ENCODE results near the gene TSPAN32.
A peak's percentile ranks its signal among the peaks of the same experiment; 100 is the strongest.

TSPAN32 gene

GRCh38 chr11:2262301-2263070 lies 39.3 kb upstream of the TSPAN32 start:
- Histone ChIP-seq H3K27ac (ENCODE audit: low read length) (no peak overlapping the region), H3K36me3 (ENCODE audit: control insufficient read depth in 1 of 2, insufficient read depth in 2 of 2, low read length in 2 of 2) (no peaks in the 10 kb centered on the region), H3K27me3 (ENCODE audit: low read depth, low read length) (no peaks in the 10 kb centered on the region), H3K9me3 (ENCODE audit: control insufficient read depth in 1 of 2, low read length in 2 of 2) (no peaks in the 10 kb centered on the region), H3K4me3 (ENCODE audit: low read depth in 1 of 2, low read length in 2 of 2) (no peak overlapping the region), H3K4me1 (ENCODE audit: control insufficient read depth in 1 of 2, insufficient read depth in 2 of 2, low read length in 2 of 2) (no peaks in the 10 kb centered on the region)

GRCh38 chr11:2263071-2263565 lies 38.7 kb upstream of the TSPAN32 start:
- Histone ChIP-seq H3K9me3 (ENCODE audit: control insufficient read depth in 1 of 2, low read length in 2 of 2) (no peaks in the 10 kb centered on the region), H3K36me3 (ENCODE audit: control insufficient read depth in 1 of 2, insufficient read depth in 2 of 2, low read length in 2 of 2) (no peaks in the 10 kb centered on the region), H3K4me3 (ENCODE audit: low read depth in 1 of 2, low read length in 2 of 2) (no peak overlapping the region), H3K27ac (ENCODE audit: low read length) (no peak overlapping the region), H3K27me3 (ENCODE audit: low read depth, low read length) (peaks cover 2% of the 10 kb centered on the region), H3K4me1 (ENCODE audit: control insufficient read depth in 1 of 2, insufficient read depth in 2 of 2, low read length in 2 of 2) (no peaks in the 10 kb centered on the region)

GRCh38 chr11:2263724-2264360 lies 38.0 kb upstream of the TSPAN32 start:
- Histone ChIP-seq H3K27me3 (ENCODE audit: low read depth, low read length) (peaks cover 3% of the 10 kb centered on the region), H3K4me1 (ENCODE audit: control insufficient read depth in 1 of 2, insufficient read depth in 2 of 2, low read length in 2 of 2) (peaks cover 0 to 5% of the 10 kb centered on the region in 2 donors), H3K36me3 (ENCODE audit: control insufficient read depth in 1 of 2, insufficient read depth in 2 of 2, low read length in 2 of 2) (no peaks in the 10 kb centered on the region), H3K9me3 (ENCODE audit: control insufficient read depth in 1 of 2, low read length in 2 of 2) (no peaks in the 10 kb centered on the region), H3K4me3 (ENCODE audit: low read depth in 1 of 2, low read length in 2 of 2) (no peak overlapping the region), H3K27ac (ENCODE audit: low read length) (no peak overlapping the region)

- Histone ChIP-seq H3K36me3 (ENCODE audit: control insufficient read depth in 1 of 2, insufficient read depth in 2 of 2, low read length in 2 of 2) (no peaks in the 10 kb centered on the region), H3K27ac (ENCODE audit: low read length) (no peak overlapping the region), H3K4me3 (ENCODE audit: low read depth in 1 of 2, low read length in 2 of 2) (no peak overlapping the region), H3K4me1 (ENCODE audit: control insufficient read depth in 1 of 2, insufficient read depth in 2 of 2, low read length in 2 of 2) (peaks cover 0 to 10% of the 10 kb centered on the region in 2 donors), H3K27me3 (ENCODE audit: low read depth, low read length) (peaks cover 3% of the 10 kb centered on the region), H3K9me3 (ENCODE audit: control insufficient read depth in 1 of 2, low read length in 2 of 2) (no peaks in the 10 kb centered on the region)
Measured at GRCh38 chr11:2264366-2265053, 37.3 kb upstream of the TSPAN32 start.

GRCh38 chr11:2265396-2265795 lies 36.4 kb upstream of the TSPAN32 start:
- no peaks in the 10 kb centered on the region for H3K9me3 ChIP-seq (ENCODE audit: control insufficient read depth in 1 of 2, low read length in 2 of 2)
- H3K4me1 ChIP-seq (ENCODE audit: control insufficient read depth in 1 of 2, insufficient read depth in 2 of 2, low read length in 2 of 2) = peaks cover 0 to 17% of the 10 kb centered on the region in 2 donors
- H3K27ac ChIP-seq (ENCODE audit: low read length) = no peak overlapping the region
- peaks cover 3% of the 10 kb centered on the region for H3K27me3 ChIP-seq (ENCODE audit: low read depth, low read length)
- no peaks in the 10 kb centered on the region for H3K36me3 ChIP-seq (ENCODE audit: control insufficient read depth in 1 of 2, insufficient read depth in 2 of 2, low read length in 2 of 2)
- no peak overlapping the region for H3K4me3 ChIP-seq (ENCODE audit: low read depth in 1 of 2, low read length in 2 of 2)

- Histone ChIP-seq H3K36me3 (ENCODE audit: control insufficient read depth in 1 of 2, insufficient read depth in 2 of 2, low read length in 2 of 2) (no peaks in the 10 kb centered on the region), H3K27me3 (ENCODE audit: low read depth, low read length) (peaks cover 3% of the 10 kb centered on the region), H3K4me1 (ENCODE audit: control insufficient read depth in 1 of 2, insufficient read depth in 2 of 2, low read length in 2 of 2) (peaks cover 0 to 23% of the 10 kb centered on the region in 2 donors), H3K27ac (ENCODE audit: low read length) (no peak overlapping the region), H3K9me3 (ENCODE audit: control insufficient read depth in 1 of 2, low read length in 2 of 2) (no peaks in the 10 kb centered on the region), H3K4me3 (ENCODE audit: low read depth in 1 of 2, low read length in 2 of 2) (no peak overlapping the region)
Measured at GRCh38 chr11:2265854-2266585, 35.8 kb upstream of the TSPAN32 start.

- no peak overlapping the region for H3K4me3 ChIP-seq (ENCODE audit: low read depth in 1 of 2, low read length in 2 of 2)
- H3K36me3 ChIP-seq (ENCODE audit: control insufficient read depth in 1 of 2, insufficient read depth in 2 of 2, low read length in 2 of 2) = no peaks in the 10 kb centered on the region
- peaks cover 3% of the 10 kb centered on the region for H3K27me3 ChIP-seq (ENCODE audit: low read depth, low read length)
- no peak overlapping the region for H3K27ac ChIP-seq (ENCODE audit: low read length)
- H3K4me1 ChIP-seq (ENCODE audit: control insufficient read depth in 1 of 2, insufficient read depth in 2 of 2, low read length in 2 of 2) = peaks cover 0 to 26% of the 10 kb centered on the region in 2 donors
- H3K9me3 ChIP-seq (ENCODE audit: control insufficient read depth in 1 of 2, low read length in 2 of 2) = no peaks in the 10 kb centered on the region
Measured at GRCh38 chr11:2266586-2267305, 35.1 kb upstream of the TSPAN32 start.

GRCh38 chr11:2267306-2267850 lies 34.4 kb upstream of the TSPAN32 start:
- Histone ChIP-seq H3K27ac (ENCODE audit: low read length) (no peak overlapping the region), H3K27me3 (ENCODE audit: low read depth, low read length) (peaks cover 3% of the 10 kb centered on the region), H3K9me3 (ENCODE audit: control insufficient read depth in 1 of 2, low read length in 2 of 2) (no peaks in the 10 kb centered on the region), H3K4me1 (ENCODE audit: control insufficient read depth in 1 of 2, insufficient read depth in 2 of 2, low read length in 2 of 2) (peaks cover 0 to 26% of the 10 kb centered on the region in 2 donors), H3K4me3 (ENCODE audit: low read depth in 1 of 2, low read length in 2 of 2) (no peak overlapping the region), H3K36me3 (ENCODE audit: control insufficient read depth in 1 of 2, insufficient read depth in 2 of 2, low read length in 2 of 2) (no peaks in the 10 kb centered on the region)

- Histone ChIP-seq H3K4me3 (ENCODE audit: low read depth in 1 of 2, low read length in 2 of 2) (peak overlapping the region in 1 of 2 donors; percentile 48), H3K36me3 (ENCODE audit: control insufficient read depth in 1 of 2, insufficient read depth in 2 of 2, low read length in 2 of 2) (no peaks in the 10 kb centered on the region), H3K9me3 (ENCODE audit: control insufficient read depth in 1 of 2, low read length in 2 of 2) (no peaks in the 10 kb centered on the region), H3K4me1 (ENCODE audit: control insufficient read depth in 1 of 2, insufficient read depth in 2 of 2, low read length in 2 of 2) (peaks cover 0 to 26% of the 10 kb centered on the region in 2 donors), H3K27me3 (ENCODE audit: low read depth, low read length) (peaks cover 3% of the 10 kb centered on the region), H3K27ac (ENCODE audit: low read length) (peak overlapping the region; percentile 45)
Measured at GRCh38 chr11:2267851-2268728, 33.7 kb upstream of the TSPAN32 start.

Data from muscle layer of duodenum (tissue), 2 donors.